ENCODE results near the gene SLC22A5. TPM values are rescaled to one million over a fixed set of nuclear protein-coding genes. Genes with fewer than 3 reads are reported as not detected.
"Not testable (repeated sequence)": the region's sequence is repeated elsewhere in the genome, so short reads cannot be mapped to it uniquely, and the experiment has no call there.

Gene SLC22A5
- total RNA-seq, 2 donors from 2014 or later: 8.6 to 17.6 TPM

GRCh38 chr5:132392978-132393825 is 23.7 kb downstream of the SLC22A5 start:
- H3K27ac ChIP-seq: no peak overlapping the region
- H3K36me3 ChIP-seq: peaks cover 29% of the 10 kb centered on the region
- H3K4me3 ChIP-seq: no peak overlapping the region
- peaks cover 0 to 19% of the 10 kb centered on the region in 2 donors for H3K4me1 ChIP-seq
- no peak for DNase-seq (ENCODE audit: low spot score)
- TF ChIP-seq, protein P1, sequence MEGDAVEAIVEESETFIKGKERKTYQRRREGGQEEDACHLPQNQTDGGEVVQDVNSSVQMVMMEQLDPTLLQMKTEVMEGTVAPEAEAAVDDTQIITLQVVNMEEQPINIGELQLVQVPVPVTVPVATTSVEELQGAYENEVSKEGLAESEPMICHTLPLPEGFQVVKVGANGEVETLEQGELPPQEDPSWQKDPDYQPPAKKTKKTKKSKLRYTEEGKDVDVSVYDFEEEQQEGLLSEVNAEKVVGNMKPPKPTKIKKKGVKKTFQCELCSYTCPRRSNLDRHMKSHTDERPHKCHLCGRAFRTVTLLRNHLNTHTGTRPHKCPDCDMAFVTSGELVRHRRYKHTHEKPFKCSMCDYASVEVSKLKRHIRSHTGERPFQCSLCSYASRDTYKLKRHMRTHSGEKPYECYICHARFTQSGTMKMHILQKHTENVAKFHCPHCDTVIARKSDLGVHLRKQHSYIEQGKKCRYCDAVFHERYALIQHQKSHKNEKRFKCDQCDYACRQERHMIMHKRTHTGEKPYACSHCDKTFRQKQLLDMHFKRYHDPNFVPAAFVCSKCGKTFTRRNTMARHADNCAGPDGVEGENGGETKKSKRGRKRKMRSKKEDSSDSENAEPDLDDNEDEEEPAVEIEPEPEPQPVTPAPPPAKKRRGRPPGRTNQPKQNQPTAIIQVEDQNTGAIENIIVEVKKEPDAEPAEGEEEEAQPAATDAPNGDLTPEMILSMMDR (IDR thresholded peaks at IDR 0.05): no peak
- no peaks in the 10 kb centered on the region for H3K27me3 ChIP-seq
- H3K9me3 ChIP-seq: no peaks in the 10 kb centered on the region

DNA sequence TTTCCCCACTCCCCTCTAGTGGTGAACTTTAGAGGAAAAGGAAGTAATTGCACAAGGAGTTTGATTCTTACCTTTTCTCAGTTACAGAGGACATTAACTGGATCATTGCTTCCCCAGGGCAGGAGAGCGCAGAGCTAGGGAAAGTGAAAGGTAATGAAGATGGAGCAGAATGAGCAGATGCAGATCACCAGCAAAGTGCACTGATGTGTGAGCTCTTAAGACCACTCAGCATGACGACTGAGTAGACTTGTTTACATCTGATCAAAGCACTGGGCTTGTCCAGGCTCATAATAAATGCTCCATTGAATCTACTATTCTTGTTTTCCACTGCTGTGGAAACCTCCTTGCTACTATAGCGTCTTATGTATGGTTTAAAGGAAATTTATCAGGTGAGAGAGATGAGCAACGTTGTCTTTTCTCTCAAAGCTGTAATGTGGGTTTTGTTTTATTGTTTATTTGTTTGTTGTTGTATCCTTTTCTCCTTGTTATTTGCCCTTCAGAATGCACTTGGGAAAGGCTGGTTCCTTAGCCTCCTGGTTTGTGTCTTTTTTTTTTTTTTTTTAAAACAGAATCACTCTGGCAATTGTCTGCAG is 25.3 kb downstream of the SLC22A5 start:
- no peak overlapping the region for H3K27ac ChIP-seq
- H3K9me3 ChIP-seq: no peaks in the 10 kb centered on the region
- H3K36me3 ChIP-seq: peaks cover 29% of the 10 kb centered on the region
- TF ChIP-seq, protein P1 (IDR thresholded peaks at IDR 0.05): no peak
- no peak for DNase-seq (ENCODE audit: low spot score)
- H3K27me3 ChIP-seq: no peaks in the 10 kb centered on the region
- no peak overlapping the region for H3K4me3 ChIP-seq
- H3K4me1 ChIP-seq: peaks cover 0 to 4% of the 10 kb centered on the region in 2 donors

DNA sequence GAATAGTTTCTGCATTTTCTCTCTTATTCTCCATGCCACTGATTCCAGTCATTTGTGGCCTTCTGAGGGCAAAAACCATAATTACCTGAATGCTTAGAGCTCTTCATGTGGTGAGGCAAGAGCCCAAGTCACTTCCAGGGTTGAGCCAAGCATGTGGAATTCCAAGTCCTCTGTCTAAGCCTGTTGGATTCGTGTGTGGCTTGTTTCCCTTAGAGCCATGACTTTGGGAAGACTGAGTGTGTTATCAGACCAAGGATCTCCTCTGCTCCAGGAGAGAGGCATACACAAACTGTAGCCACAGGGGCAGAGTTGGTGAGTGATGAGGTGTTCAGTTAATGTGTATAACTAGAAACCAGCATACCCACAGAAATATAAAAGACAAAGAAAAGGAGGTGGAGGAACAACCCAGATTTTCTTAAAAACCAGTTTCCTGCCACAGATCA is 27.1 kb downstream of the SLC22A5 start:
- DNase-seq (ENCODE audit: low spot score): no peak
- Histone ChIP-seq H3K4me1 (no peaks in the 10 kb centered on the region), H3K27me3 (no peaks in the 10 kb centered on the region), H3K27ac (no peak overlapping the region), H3K36me3 (peaks cover 29% of the 10 kb centered on the region), H3K9me3 (no peaks in the 10 kb centered on the region), H3K4me3 (no peak overlapping the region)
- TF ChIP-seq, protein P1 (IDR thresholded peaks at IDR 0.05): no peak

GRCh38 chr5:132397224-132397623 is 27.7 kb downstream of the SLC22A5 start:
- TF ChIP-seq, protein P1 (IDR thresholded peaks at IDR 0.05): no peak
- no peaks in the 10 kb centered on the region for H3K4me1 ChIP-seq
- no peak for DNase-seq (ENCODE audit: low spot score)
- H3K9me3 ChIP-seq: no peaks in the 10 kb centered on the region
- peaks cover 28% of the 10 kb centered on the region for H3K36me3 ChIP-seq
- H3K4me3 ChIP-seq: no peak overlapping the region
- H3K27me3 ChIP-seq: no peaks in the 10 kb centered on the region
- no peak overlapping the region for H3K27ac ChIP-seq

DNA sequence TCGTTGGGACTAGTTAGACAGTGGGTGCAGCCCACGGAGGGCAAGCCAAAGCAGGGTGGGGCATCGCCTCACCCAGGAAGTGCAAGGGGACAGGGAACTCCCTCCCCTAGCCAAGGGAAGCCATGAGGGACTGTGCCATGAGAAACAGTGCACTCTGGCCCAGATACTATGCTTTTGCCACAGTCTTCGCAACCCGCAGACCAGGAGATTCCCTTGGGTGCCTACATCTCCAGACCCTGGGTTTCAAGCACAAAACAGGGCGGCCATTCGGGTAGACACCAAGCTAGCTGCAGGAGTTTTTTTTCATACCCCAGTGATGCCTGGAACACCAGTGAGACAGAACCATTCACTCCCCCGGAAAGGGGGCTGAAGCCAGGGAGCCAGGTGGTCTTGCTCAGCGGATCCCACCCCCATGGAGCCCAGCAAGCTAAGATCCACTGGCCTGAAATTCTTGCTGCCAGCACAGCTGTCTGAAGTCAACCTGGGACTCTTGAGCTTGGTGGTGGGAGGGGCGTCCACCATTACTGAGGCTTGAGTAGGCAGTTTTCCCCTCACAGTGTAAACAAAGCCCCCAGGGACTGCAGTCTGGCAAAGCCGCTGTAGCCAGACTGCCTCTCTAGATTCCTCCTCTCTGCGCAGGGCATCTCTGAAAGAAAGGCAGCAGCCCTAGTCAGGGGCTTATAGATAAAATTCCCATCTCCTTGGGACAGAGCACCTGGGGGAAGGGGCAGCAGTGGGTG is 28.6 kb downstream of the SLC22A5 start:
- H3K4me3 ChIP-seq; H3K9me3 ChIP-seq; DNase-seq (ENCODE audit: low spot score); H3K27ac ChIP-seq; H3K27me3 ChIP-seq; H3K4me1 ChIP-seq: not testable (repeated sequence)
- peaks cover 19% of the 10 kb centered on the region for H3K36me3 ChIP-seq

GRCh38 chr5:132404041-132404440 is 34.5 kb downstream of the SLC22A5 start:
- H3K9me3 ChIP-seq; H3K27me3 ChIP-seq; DNase-seq (ENCODE audit: low spot score); H3K4me1 ChIP-seq; H3K27ac ChIP-seq; H3K36me3 ChIP-seq; H3K4me3 ChIP-seq: not testable (repeated sequence)

All from right atrium auricular region (tissue), 2 donors.